GM19238 (cell line): ENCODE results near the gene WIPF1.
A peak's percentile ranks its signal among the peaks of the same experiment; 100 is the strongest.
"Not testable (repeated sequence)": the region's sequence is repeated elsewhere in the genome, so short reads cannot be mapped to it uniquely, and the experiment has no call there.

ENCODE experiments used
- DNase-seq: peaks from one replicate; pipeline ENCODE4 v3.0.0; 2011; ENCODE audit warnings: low spot score; ENCODE audit not compliant: insufficient read length

Gene WIPF1

DNA sequence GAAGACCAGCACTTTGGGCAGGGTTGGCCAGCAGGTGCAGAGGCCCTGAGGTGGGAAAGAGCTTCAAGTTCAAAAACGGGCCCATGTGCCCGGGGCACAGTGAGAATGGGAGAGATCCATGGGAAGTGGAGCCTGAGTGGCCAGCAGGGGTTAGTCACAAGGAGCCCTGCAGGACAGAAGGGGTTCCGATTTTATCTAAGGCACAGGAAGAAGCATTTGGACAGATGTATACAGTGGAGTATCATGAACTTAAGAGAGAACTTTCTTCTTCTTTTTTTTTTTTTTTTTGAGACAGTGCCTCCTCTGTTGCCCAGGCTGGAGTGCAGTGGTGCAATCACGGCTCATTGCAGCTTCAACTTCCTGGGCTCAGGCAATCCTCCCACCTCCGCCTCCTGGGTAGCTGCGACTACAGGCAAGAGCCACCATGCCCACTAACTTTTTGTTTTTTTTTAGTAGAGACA lies 24.0 kb downstream of the WIPF1 start:
- DNase-seq = no peak

- DNase-seq = no peak
These were observed 25.0 kb downstream of the WIPF1 start for GRCh38 chr2:174572556-174572955.

DNA sequence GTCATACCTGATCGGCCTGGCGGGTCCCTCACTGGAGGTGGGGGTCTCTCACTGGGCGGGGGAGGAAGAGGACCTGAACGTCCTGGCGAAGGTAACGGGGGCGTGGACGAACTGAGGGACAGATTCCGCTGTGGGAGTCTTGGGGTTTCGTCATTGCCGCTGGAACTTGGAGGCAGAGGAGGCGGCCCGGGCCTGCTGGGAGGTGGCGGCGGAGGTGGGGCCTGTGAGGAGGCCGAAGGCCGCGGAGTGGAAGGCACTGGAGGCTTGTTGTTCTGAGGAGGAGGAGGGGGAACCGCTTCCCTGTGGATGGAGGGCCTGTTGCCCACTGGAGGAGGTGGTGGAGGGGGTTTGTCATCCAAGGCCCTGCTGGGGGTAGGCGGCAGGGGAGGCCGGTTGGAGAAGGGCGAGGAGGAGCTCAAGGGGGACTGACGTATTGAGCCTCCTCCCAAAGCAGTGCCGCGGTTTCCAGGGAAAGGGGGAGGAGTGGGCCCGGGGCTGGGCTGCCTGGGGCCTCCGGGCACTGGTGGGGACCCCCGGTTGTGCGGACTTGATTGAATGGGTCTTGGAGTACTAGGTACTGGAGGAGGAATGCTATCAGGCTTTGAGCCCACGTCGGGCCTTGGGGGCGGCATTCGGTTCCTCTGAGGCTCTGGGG lies 25.8 kb downstream of the WIPF1 start:
- no peak for DNase-seq

GRCh38 chr2:174570318-174570958 lies 27.2 kb downstream of the WIPF1 start:
- no peak for DNase-seq

GRCh38 chr2:174569678-174570077 lies 27.9 kb downstream of the WIPF1 start:
- no peak for DNase-seq

GRCh38 chr2:174568425-174568824 lies 29.2 kb downstream of the WIPF1 start:
- DNase-seq = no peak

DNA sequence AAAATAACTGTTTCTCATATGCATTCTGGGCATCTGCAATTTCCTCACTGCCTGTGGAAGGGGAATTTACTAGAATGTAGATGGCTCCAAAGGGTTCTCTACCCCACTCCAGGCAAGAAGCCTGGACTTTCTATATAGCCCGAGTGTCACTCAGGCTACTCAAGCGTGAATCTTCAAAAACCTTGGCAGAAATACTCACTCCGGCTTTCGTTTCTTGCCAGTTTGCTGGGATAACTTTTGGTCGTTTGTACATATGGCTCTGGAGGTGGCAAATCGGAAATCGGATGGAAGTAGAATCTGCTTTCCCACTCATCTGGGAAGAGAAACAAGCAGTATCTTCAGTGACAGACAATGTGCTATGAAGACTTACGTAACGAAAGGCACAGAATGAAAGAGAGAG lies 30.7 kb downstream of the WIPF1 start:
- DNase-seq = no peak

- DNase-seq = no peak
These were observed 33.9 kb downstream of the WIPF1 start for GRCh38 chr2:174563530-174564282.

- DNase-seq = no peak
These were observed 35.6 kb downstream of the WIPF1 start for GRCh38 chr2:174561972-174562370.

DNA sequence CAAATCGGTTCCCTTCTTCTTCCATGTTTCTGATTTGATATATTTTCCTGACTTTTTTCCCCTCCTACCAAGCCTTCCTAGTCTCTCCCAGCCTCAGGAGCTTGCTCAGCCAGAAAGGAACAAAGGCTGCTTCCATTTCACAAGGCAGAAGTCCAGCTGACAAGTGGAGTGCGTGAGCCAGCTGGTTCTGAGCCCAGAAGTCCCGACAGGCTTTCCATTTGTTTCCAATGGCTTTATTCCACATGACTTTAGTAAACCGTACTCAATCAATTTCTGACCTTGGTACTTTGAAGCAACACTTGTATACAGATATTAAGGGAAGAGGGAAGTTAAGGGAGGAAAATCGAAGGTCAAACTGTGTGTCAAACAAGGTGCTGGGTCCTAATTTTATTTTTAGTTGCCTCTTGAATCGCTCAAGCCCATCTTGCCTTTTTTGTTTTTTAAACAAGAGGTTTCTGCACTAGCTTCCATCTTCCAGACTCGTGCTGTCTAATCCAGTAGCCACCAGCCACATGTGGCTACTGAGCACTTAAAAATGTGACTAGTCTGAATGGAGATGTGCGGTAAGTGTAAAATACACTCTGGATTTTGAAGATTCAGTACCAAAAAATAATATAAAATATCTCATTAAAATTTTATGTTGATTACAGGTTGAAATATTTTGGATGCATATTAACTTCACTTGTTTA lies 36.2 kb downstream of the WIPF1 start:
- DNase-seq = no peak

DNA sequence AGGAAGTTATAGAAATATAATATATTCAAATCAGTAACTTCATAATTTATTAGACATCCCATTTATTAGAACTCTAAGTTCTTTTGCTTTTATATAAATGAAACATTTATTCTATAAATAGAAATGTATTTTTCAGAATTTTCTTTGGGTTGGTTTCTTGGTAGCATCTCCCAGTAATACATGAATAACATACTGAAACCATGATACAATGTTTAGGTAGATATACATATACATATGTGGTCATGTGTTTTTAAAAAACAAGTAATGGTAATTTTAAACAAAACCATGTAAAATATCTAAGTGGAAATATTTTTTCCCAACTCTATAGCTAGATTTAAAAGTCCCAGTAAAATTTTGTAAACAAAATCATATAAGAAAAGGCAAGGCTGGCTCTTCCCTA lies 36.9 kb downstream of the WIPF1 start:
- no peak for DNase-seq

DNA sequence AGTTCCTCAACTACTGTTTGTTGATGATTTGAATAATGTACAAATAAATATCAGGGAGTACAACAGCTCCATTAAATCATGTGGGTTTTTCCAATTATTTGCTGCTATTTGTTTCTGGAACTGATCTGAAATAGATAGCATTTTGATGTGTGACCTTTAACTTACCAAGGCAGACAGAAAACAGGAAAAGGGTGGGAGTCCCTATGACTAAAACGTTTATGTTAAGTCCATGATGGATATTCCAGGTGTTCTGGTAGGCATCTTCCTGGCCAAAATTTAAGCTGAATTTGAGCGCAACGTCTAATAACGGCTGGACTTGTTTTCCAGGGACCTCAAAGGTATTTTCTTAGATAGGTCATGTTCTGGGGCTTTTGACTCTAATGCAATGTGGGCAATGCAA lies 41.6 kb downstream of the WIPF1 start:
- DNase-seq = no peak

- DNase-seq = no peak
These were observed 43.0 kb downstream of the WIPF1 start for GRCh38 chr2:174554529-174555150.

DNA sequence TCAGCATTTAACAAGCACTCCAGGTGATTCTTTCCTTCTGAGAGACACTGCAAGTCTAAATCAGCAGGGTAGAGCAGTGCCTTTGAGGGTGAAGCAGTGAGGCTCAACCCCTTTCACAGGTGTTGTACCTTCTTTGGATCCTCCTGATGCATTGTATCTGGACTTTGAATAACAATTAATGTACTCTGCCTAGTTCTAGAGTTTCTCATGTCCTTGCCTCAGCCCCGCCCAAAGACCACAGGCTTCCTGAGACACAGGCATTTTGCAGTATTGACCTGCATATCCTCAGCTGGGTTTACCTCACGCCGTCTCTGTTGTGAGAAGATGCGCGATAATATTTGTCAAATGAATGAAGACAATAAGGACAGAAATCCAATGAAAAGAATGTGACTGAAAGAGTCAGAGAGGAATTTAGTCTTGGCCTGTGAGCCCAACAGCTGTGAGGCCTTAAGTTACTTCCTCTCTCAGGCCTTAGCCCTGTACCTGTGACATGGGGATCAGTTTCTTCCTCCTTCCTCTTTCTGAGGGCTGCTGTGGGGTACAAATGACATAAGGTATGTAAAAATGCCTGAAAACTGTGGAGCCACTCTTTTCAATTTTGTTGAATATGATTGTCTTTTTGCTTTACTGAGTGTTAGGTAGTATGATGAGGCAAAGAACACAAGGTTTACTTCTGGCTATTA lies 43.7 kb downstream of the WIPF1 start:
- peak; percentile 16 for DNase-seq

DNA sequence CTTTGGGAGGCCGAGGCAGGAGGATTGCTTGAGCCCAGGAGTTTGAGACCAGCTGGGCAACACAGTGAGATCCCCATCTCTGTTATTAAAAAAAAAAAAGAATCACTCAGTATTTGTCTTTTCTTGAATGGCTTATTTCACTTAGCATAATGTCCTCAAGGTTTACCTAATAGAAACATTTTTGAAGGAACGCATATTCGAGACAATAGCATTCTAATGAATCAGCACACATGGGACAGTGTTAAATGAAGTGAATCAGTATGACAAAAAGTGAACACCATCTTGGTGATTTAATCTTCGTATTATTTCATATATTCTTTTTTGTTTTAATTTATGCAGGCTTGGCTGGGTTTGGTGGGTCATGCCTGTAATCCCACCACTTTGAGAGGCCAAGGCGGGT lies 44.7 kb downstream of the WIPF1 start:
- no peak for DNase-seq

DNA sequence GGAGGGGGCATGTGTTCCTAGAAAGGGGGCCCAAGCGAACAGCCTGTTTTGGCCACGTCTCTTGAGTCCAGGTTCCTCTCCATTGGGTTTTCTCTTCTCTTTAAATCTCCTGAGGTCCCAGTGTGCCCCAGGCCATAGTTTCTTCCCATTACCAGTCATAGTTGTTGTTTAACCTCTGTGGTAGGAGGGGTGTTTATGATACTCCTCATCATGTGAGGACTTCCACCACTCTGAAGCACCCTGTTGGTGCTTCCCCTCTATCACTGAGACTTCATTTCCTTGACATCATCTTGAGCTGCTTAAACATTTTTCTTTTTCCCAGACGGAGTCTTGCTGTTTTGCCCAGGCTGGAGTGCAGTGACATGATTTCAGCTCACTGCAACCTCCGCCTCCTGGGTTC lies 45.9 kb downstream of the WIPF1 start:
- DNase-seq = peak; percentile 17

- DNase-seq = not testable (repeated sequence)
These were observed 49.0 kb downstream of the WIPF1 start for GRCh38 chr2:174548646-174549045.

- DNase-seq = not testable (repeated sequence)
These were observed 49.6 kb downstream of the WIPF1 start for GRCh38 chr2:174548021-174548420.

- DNase-seq = peak; percentile 19
These were observed 50.8 kb downstream of the WIPF1 start for GRCh38 chr2:174546519-174547506.

GRCh38 chr2:174545240-174545639 lies 52.4 kb downstream of the WIPF1 start:
- DNase-seq = no peak
